Jurkat, Clone E6-1 (cell line): Measurements from ENCODE around the gene SYT2.
"Not testable (repeated sequence)": the region's sequence is repeated elsewhere in the genome, so short reads cannot be mapped to it uniquely, and the experiment has no call there.

Experiments
- DNase-seq: peaks from one replicate; pipeline ENCODE4 v3.0.0-alpha.2; 2011; ENCODE audit warnings: low read depth, low spot score
- H3K4me3 ChIP-seq: 2 replicates; pipeline ENCODE4 v1.5.1; 2011; ENCODE audit warnings: mild to moderate bottlenecking, low read length, control low read depth, moderate library complexity

SYT2 gene

GRCh38 chr1:202586018-202586821, 124.0 kb downstream of the SYT2 start:
- no peak overlapping the region for H3K4me3 ChIP-seq
- no peak for DNase-seq

GRCh38 chr1:202585590-202585933, 124.7 kb downstream of the SYT2 start:
- DNase-seq, result no peak
- H3K4me3 ChIP-seq, result no peak overlapping the region

GRCh38 chr1:202584707-202585589, 125.3 kb downstream of the SYT2 start:
- DNase-seq, result no peak
- no peak overlapping the region for H3K4me3 ChIP-seq

- not testable (repeated sequence) for DNase-seq, H3K4me3 ChIP-seq
These were observed 127.9 kb downstream of the SYT2 start for GRCh38 chr1:202582350-202582749.

GRCh38 chr1:202580619-202581018, 129.6 kb downstream of the SYT2 start:
- H3K4me3 ChIP-seq, result no peak overlapping the region
- DNase-seq, result no peak

- no peak overlapping the region for H3K4me3 ChIP-seq
- DNase-seq, result no peak
These were observed 130.4 kb downstream of the SYT2 start for GRCh38 chr1:202579806-202580205.

- DNase-seq, result no peak
- H3K4me3 ChIP-seq, result no peak overlapping the region
These were observed 131.7 kb downstream of the SYT2 start for GRCh38 chr1:202578565-202578964.

GRCh38 chr1:202578001-202578504, 132.2 kb downstream of the SYT2 start:
- no peak for DNase-seq
- H3K4me3 ChIP-seq, result no peak overlapping the region

GRCh38 chr1:202577381-202577780, 132.9 kb downstream of the SYT2 start:
- H3K4me3 ChIP-seq, result no peak overlapping the region
- DNase-seq, result no peak

GRCh38 chr1:202576816-202577215, 133.4 kb downstream of the SYT2 start:
- no peak for DNase-seq
- H3K4me3 ChIP-seq, result no peak overlapping the region

- no peak for DNase-seq
- H3K4me3 ChIP-seq, result no peak overlapping the region
These were observed 134.2 kb downstream of the SYT2 start for GRCh38 chr1:202575918-202576653.

- H3K4me3 ChIP-seq, result no peak overlapping the region
- DNase-seq, result no peak
These were observed 137.4 kb downstream of the SYT2 start for GRCh38 chr1:202572867-202573266.

GRCh38 chr1:202571719-202572339, 138.4 kb downstream of the SYT2 start:
- H3K4me3 ChIP-seq, result no peak overlapping the region
- DNase-seq, result peak; percentile 35

- DNase-seq, result no peak
- H3K4me3 ChIP-seq, result no peak overlapping the region
These were observed 140.6 kb downstream of the SYT2 start for GRCh38 chr1:202569393-202570322.

- DNase-seq, result no peak
- no peak overlapping the region for H3K4me3 ChIP-seq
These were observed 141.4 kb downstream of the SYT2 start for GRCh38 chr1:202568826-202569225.

- no peak for DNase-seq
- H3K4me3 ChIP-seq, result no peak overlapping the region
These were observed 141.8 kb downstream of the SYT2 start for GRCh38 chr1:202568410-202568809.

- no peak for DNase-seq
- no peak overlapping the region for H3K4me3 ChIP-seq
These were observed 142.5 kb downstream of the SYT2 start for GRCh38 chr1:202567738-202568137.
